ENCODE measurements around the gene SFXN3. TPM values are rescaled to one million over a fixed set of nuclear protein-coding genes. Genes with fewer than 3 reads are reported as not detected.

Gene SFXN3
- total and polyA plus RNA-seq, 5 donors from 2014 or later, result 17.7 to 70.4 (median 20.4) TPM

DNA sequence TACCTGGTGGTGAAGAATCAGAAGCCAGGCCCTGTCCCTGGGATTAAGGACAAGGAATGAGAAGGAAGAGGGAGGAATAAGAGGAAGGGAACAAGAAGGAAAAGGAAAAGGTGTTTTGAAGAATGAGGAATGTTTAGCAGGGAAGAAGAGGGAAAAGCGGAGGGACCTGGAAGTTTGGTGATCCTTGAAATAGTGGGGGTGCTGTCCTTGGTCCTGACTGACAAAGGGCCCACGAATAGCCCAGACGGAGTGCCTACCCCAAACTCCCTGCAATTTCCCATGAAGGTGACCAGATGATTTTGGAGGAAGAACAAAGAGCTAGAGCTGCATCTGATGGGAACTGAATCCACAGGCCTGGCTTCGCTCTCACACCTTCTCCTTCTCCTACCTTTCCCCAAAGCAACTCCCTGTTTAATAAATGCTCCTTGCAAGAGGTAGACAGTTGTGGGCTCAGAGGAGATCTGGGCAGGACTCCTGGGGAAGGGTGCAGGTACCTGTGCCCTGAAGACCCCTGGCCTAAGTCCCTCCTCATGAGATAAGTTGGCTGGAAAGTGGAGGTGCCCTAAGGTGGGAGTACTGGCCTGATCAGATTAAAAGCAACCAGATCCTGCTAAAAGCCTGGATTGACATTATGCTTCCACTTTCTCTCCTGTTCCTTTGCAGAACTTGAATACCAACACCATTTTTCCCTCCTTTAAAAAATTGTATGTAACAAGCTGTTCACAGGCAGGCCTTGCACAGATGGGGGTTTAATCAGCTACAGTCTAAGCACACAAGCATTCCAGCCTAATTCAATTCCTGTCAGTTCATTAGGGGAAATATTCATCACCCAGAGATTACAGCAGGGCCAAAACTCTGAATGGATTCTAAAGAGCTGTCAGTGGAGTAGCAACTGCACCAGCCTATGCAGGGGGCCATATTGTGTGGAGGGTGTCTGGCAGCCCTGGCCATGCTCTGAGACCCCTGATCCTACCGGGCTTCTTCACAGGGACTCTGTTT is 50.2 kb downstream of the SFXN3 start:
- no peak overlapping the region for H3K4me3 Mint-ChIP-seq

GRCh38 chr10:101085846-101086245 is 54.8 kb downstream of the SFXN3 start:
- H3K27me3 Mint-ChIP-seq, result peaks cover 78% of the 10 kb centered on the region
- Histone ChIP-seq H3K27me3 (ENCODE audit: control insufficient read depth, insufficient read depth, low read length) (peaks cover 11% of the 10 kb centered on the region), H3K9me3 (ENCODE audit: control insufficient read depth in 2 of 2, low read length in 2 of 2) (no peaks in the 10 kb centered on the region), H3K4me3 (ENCODE audit: low read depth, low read length) (no peak overlapping the region), H3K4me1 (ENCODE audit: control insufficient read depth, insufficient read depth, low read length, poor library complexity, severe bottlenecking) (no peaks in the 10 kb centered on the region), H3K27ac (ENCODE audit: insufficient read depth, low read length, poor library complexity, severe bottlenecking) (no peak overlapping the region), H3K36me3 (ENCODE audit: control insufficient read depth, insufficient read depth, low read length) (no peaks in the 10 kb centered on the region)
- H3K4me3 Mint-ChIP-seq, result no peak overlapping the region
- ATAC-seq (ENCODE audit: low read depth in 2 of 2) (no peak), DNase-seq (no peak)
- peaks cover 0 to 2% (median 0%) of the 10 kb centered on the region in 7 donors for H3K9me3 Mint-ChIP-seq
- H3K27ac Mint-ChIP-seq, result no peak overlapping the region
- H3K4me1 Mint-ChIP-seq, result no peaks in the 10 kb centered on the region
- no peaks in the 10 kb centered on the region for H3K36me3 Mint-ChIP-seq

More for the DNA sequence above, 50.2 kb downstream of the SFXN3 start:
- H3K9me3 Mint-ChIP-seq, result peaks cover 0 to 2% (median 0%) of the 10 kb centered on the region in 7 donors
- no peaks in the 10 kb centered on the region for H3K36me3 Mint-ChIP-seq
- H3K27me3 ChIP-seq (ENCODE audit: control insufficient read depth, insufficient read depth, low read length), result peaks cover 14% of the 10 kb centered on the region
- no peaks in the 10 kb centered on the region for H3K4me1 ChIP-seq (ENCODE audit: control insufficient read depth, insufficient read depth, low read length, poor library complexity, severe bottlenecking)
- DNase-seq (no peak), ATAC-seq (ENCODE audit: low read depth in 2 of 2) (no peak)
- H3K36me3 ChIP-seq (ENCODE audit: control insufficient read depth, insufficient read depth, low read length), result no peaks in the 10 kb centered on the region
- H3K27ac ChIP-seq (ENCODE audit: insufficient read depth, low read length, poor library complexity, severe bottlenecking), result no peak overlapping the region
- peaks cover 0 to 2% (median 0%) of the 10 kb centered on the region in 4 donors for H3K4me1 Mint-ChIP-seq
- peaks cover 55% of the 10 kb centered on the region for H3K27me3 Mint-ChIP-seq
- H3K27ac Mint-ChIP-seq, result no peak overlapping the region
- no peaks in the 10 kb centered on the region for H3K9me3 ChIP-seq (ENCODE audit: control insufficient read depth in 2 of 2, low read length in 2 of 2)
- H3K4me3 ChIP-seq (ENCODE audit: low read depth, low read length), result no peak overlapping the region

GRCh38 chr10:101087376-101087775 is 56.3 kb downstream of the SFXN3 start:
- H3K4me3 ChIP-seq (ENCODE audit: low read depth, low read length), result no peak overlapping the region
- H3K36me3 ChIP-seq (ENCODE audit: control insufficient read depth, insufficient read depth, low read length), result no peaks in the 10 kb centered on the region
- H3K4me1 ChIP-seq (ENCODE audit: control insufficient read depth, insufficient read depth, low read length, poor library complexity, severe bottlenecking), result no peaks in the 10 kb centered on the region
- ATAC-seq (ENCODE audit: low read depth in 2 of 2) (no peak), DNase-seq (no peak)
- Mint-ChIP-seq H3K27me3 (peaks cover 79% of the 10 kb centered on the region), H3K27ac (no peak overlapping the region), H3K4me1 (no peaks in the 10 kb centered on the region), H3K36me3 (no peaks in the 10 kb centered on the region), H3K9me3 (peaks cover 0 to 2% (median 0%) of the 10 kb centered on the region in 7 donors), H3K4me3 (peak overlapping the region in 1 of 4 donors; percentile 18)
- peaks cover 8% of the 10 kb centered on the region for H3K27me3 ChIP-seq (ENCODE audit: control insufficient read depth, insufficient read depth, low read length)
- no peaks in the 10 kb centered on the region for H3K9me3 ChIP-seq (ENCODE audit: control insufficient read depth in 2 of 2, low read length in 2 of 2)
- H3K27ac ChIP-seq (ENCODE audit: insufficient read depth, low read length, poor library complexity, severe bottlenecking), result no peak overlapping the region

DNA sequence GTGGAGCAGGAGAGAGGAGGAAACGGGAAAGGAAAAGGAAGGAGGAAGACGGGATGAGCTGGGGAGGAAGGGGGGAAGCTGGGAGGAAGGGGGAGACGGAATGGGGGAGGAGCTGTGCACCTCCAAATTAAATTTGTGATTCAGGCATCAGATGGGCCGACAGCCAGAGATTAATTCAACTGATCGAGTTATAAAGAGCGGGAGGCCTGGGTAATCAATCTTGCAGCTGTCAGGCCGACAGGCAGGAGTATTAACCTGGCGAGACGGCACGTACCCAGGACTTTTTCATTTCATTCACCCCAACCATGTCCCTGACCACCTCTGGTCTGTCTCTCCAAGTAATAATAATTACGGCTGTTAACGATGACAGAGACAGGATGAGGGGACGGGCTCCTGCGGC is 56.9 kb downstream of the SFXN3 start:
- H3K4me1 Mint-ChIP-seq, result no peaks in the 10 kb centered on the region
- ATAC-seq (ENCODE audit: low read depth in 2 of 2), result no peak
- peaks cover 0 to 2% (median 0%) of the 10 kb centered on the region in 7 donors for H3K9me3 Mint-ChIP-seq
- no peak overlapping the region for H3K4me3 ChIP-seq (ENCODE audit: low read depth, low read length)
- DNase-seq, result no peak
- no peaks in the 10 kb centered on the region for H3K9me3 ChIP-seq (ENCODE audit: control insufficient read depth in 2 of 2, low read length in 2 of 2)
- H3K36me3 Mint-ChIP-seq, result no peaks in the 10 kb centered on the region
- peaks cover 5% of the 10 kb centered on the region for H3K27me3 ChIP-seq (ENCODE audit: control insufficient read depth, insufficient read depth, low read length)
- H3K27ac Mint-ChIP-seq, result no peak overlapping the region
- H3K4me3 Mint-ChIP-seq, result no peak overlapping the region
- no peaks in the 10 kb centered on the region for H3K4me1 ChIP-seq (ENCODE audit: control insufficient read depth, insufficient read depth, low read length, poor library complexity, severe bottlenecking)
- no peaks in the 10 kb centered on the region for H3K36me3 ChIP-seq (ENCODE audit: control insufficient read depth, insufficient read depth, low read length)
- H3K27me3 Mint-ChIP-seq, result peaks cover 79% of the 10 kb centered on the region
- H3K27ac ChIP-seq (ENCODE audit: insufficient read depth, low read length, poor library complexity, severe bottlenecking), result no peak overlapping the region

GRCh38 chr10:101089520-101090299 is 58.7 kb downstream of the SFXN3 start:
- H3K36me3 Mint-ChIP-seq, result no peaks in the 10 kb centered on the region

GRCh38 chr10:101090597-101090996 is 59.6 kb downstream of the SFXN3 start:
- peaks cover 3% of the 10 kb centered on the region for H3K4me1 ChIP-seq (ENCODE audit: control insufficient read depth, insufficient read depth, low read length, poor library complexity, severe bottlenecking)
- Mint-ChIP-seq H3K36me3 (no peaks in the 10 kb centered on the region), H3K9me3 (peaks cover 0 to 1% (median 0%) of the 10 kb centered on the region in 7 donors), H3K4me1 (peaks cover 0 to 2% (median under 1%) of the 10 kb centered on the region in 4 donors), H3K27me3 (peaks cover 68% of the 10 kb centered on the region), H3K4me3 (no peak overlapping the region), H3K27ac (peak overlapping the region in 1 of 3 donors; percentile 21)
- H3K9me3 ChIP-seq (ENCODE audit: control insufficient read depth in 2 of 2, low read length in 2 of 2), result no peaks in the 10 kb centered on the region
- DNase-seq, result no peak
- no peak overlapping the region for H3K4me3 ChIP-seq (ENCODE audit: low read depth, low read length)
- no peak overlapping the region for H3K27ac ChIP-seq (ENCODE audit: insufficient read depth, low read length, poor library complexity, severe bottlenecking)
- peaks cover 5% of the 10 kb centered on the region for H3K27me3 ChIP-seq (ENCODE audit: control insufficient read depth, insufficient read depth, low read length)
- H3K36me3 ChIP-seq (ENCODE audit: control insufficient read depth, insufficient read depth, low read length), result no peaks in the 10 kb centered on the region
- ATAC-seq (ENCODE audit: low read depth in 2 of 2), result no peak

More at GRCh38 chr10:101089520-101090299, 58.7 kb downstream of the SFXN3 start:
- H3K36me3 ChIP-seq (ENCODE audit: control insufficient read depth, insufficient read depth, low read length), result no peaks in the 10 kb centered on the region
- H3K27ac Mint-ChIP-seq, result no peak overlapping the region
- no peaks in the 10 kb centered on the region for H3K4me1 ChIP-seq (ENCODE audit: control insufficient read depth, insufficient read depth, low read length, poor library complexity, severe bottlenecking)
- DNase-seq, result no peak
- H3K27me3 ChIP-seq (ENCODE audit: control insufficient read depth, insufficient read depth, low read length), result peaks cover 5% of the 10 kb centered on the region
- peaks cover 0 to 1% (median 0%) of the 10 kb centered on the region in 7 donors for H3K9me3 Mint-ChIP-seq
- no peak overlapping the region for H3K4me3 Mint-ChIP-seq
- H3K4me3 ChIP-seq (ENCODE audit: low read depth, low read length), result no peak overlapping the region
- H3K4me1 Mint-ChIP-seq, result no peaks in the 10 kb centered on the region
- no peaks in the 10 kb centered on the region for H3K9me3 ChIP-seq (ENCODE audit: control insufficient read depth in 2 of 2, low read length in 2 of 2)
- ATAC-seq (ENCODE audit: low read depth in 2 of 2), result no peak
- peaks cover 77% of the 10 kb centered on the region for H3K27me3 Mint-ChIP-seq
- no peak overlapping the region for H3K27ac ChIP-seq (ENCODE audit: insufficient read depth, low read length, poor library complexity, severe bottlenecking)

Data from CD4-positive, CD25-positive, alpha-beta regulatory T cell (primary cell).